Measurements from ENCODE around the gene ATRNL1.
"Not testable (repeated sequence)": the region's sequence is repeated elsewhere in the genome, so short reads cannot be mapped to it uniquely, and the experiment has no call there.

Gene ATRNL1

GRCh38 chr10:115092258-115092554 lies 959 bp upstream of the ATRNL1 start:
- DNase-seq = no peak

DNA sequence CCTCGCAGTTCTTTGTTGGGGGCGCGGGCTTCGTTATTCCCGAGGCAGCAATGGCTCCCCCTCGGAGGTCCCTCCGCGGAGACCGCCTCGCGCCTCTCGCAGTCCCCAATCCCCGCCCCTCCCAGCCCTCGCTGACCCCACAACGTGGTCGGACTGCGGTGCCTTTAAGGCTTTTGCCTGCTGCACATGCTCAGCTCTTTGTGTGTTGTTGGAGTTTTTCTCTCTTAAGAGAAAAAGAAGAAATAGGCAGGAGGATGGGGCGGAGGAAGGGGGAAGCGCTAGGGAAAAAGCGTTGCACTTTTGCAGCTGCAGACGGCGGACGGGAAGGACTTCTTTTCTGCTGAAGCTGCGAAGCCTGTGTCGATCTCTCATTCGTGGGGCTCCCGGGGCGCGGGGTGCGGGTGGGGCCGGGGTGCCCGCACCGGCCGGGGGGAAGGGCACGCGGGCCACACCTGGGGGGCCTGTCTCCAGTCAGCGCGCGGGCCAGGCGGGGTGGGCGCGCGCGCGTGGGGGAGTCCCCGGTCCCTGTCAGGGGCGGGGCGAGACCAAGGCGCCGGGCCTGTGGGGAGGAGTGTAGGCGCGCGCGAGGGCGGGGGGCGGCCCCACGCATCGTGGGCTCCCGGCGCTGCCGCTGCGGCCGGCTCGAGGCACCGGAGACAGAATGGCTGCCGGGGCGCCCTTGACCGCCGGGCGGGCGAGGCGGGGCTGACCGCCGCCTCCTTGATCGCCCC lies 445 bp upstream of the ATRNL1 start:
- DNase-seq = peak; percentile 41

DNA sequence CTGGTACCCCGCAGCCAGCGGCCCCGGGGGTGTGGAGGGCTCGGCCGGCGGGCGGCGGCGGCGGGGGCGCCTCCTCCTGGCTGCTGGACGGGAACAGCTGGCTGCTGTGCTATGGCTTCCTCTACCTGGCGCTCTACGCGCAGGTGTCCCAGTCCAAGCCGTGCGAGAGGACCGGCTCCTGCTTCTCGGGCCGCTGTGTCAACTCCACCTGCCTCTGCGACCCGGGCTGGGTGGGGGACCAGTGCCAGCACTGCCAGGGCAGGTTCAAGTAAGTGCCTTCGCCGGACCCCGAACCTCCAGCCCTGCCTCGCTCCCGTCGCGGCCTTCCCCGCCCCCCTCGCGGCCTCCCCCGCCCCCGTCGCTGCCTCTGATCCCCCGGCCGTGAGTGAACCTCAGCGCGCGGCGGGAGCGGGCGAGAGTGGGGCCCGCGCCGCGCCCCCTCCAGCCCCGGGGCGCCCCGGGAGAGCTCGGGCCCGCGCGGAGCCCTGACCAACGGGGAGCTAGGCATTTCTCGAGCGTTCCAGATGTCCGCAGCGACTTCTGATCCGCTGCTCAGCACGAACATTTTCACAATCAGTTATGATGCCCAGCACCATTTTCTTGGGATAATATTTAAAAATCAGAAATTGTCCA lies 727 bp downstream of the ATRNL1 start:
- DNase-seq = no peak

GRCh38 chr10:115094416-115095140 lies 1.4 kb downstream of the ATRNL1 start:
- DNase-seq = no peak

GRCh38 chr10:115095758-115096157 lies 2.6 kb downstream of the ATRNL1 start:
- no peak for DNase-seq

GRCh38 chr10:115103700-115104099 lies 10.5 kb downstream of the ATRNL1 start:
- no peak for DNase-seq

- not testable (repeated sequence) for DNase-seq
These were observed 12.2 kb downstream of the ATRNL1 start for GRCh38 chr10:115105411-115105810.

DNA sequence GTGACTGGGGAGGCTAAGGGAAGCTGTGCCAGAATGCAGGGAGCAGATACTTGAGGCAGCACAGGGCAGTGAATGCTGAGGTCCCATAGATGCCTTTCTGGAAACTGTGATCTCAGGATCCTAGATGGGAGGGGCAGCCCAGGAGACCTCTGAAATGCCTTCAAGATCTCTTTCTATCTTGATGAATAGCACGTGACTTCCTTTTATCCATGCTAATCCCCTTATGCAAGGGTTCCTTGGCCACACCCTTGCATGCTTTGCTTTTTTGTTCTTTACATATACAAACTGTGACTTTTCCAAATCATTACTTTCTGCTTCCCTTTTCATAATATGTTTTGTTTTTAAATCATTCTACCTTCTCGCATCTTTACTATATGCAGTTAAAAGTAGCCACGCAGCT lies 14.7 kb downstream of the ATRNL1 start:
- DNase-seq = no peak

- no peak for DNase-seq
These were observed 24.1 kb downstream of the ATRNL1 start for GRCh38 chr10:115117301-115117700.

DNA sequence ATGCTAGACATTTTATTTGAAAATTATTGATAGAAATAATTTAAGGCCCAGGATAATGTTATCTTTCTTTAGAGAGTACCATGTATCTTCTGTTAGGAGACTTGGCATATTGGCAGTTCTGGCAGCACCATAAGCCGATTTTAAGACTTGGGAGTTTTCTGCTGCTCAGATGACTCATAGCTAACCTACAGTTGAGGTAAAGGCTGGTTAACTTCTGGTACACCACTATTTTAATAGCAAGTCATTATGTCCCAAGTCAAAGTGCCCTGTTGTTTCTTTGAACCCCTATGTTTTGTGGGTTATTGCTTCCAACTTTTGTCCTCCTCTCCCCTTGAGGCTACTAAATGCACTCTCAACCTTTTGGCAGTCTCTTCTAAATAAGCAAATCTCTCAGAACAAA lies 25.2 kb downstream of the ATRNL1 start:
- no peak for DNase-seq

DNA sequence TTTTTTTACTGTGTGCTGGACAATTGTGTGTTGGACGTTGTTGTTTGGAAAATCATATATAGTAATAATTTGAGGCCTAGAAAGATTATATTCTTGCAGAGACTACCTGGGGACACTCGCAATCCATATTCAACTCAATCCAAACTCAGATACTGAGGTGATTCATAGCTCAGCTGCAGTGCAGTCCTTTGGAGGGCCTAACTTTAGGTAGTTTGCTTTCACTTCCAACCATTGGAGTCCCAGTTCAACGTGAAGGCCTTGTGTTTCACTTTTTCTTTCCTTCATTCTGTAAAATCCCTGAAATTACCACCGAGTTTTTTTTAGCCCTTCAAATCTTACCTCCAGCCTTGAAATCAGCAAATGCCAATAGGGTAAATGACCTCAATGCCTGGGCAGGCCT lies 32.3 kb downstream of the ATRNL1 start:
- no peak for DNase-seq

GRCh38 chr10:115129752-115130151 lies 36.6 kb downstream of the ATRNL1 start:
- DNase-seq = no peak

GRCh38 chr10:115136616-115137015 lies 43.5 kb downstream of the ATRNL1 start:
- no peak for DNase-seq

DNA sequence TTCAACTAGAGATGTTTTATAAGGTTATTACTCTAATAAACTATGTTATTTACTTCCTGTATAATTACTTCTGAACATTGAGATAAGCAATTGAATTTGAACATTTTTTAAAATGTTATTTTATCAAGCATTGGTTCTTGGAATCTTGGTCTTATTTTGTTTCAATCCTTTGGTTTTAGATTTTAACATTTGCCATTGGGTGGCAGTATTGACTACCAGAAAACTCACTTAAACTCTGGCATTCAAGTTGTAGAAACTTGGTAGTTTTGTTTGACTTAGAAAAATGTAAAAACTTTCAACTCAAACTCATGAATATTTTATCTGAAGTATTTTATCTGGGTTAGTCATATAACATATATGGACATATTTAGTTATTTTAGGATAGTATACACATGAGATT lies 48.1 kb downstream of the ATRNL1 start:
- DNase-seq = no peak

GRCh38 chr10:115157357-115157756 lies 64.2 kb downstream of the ATRNL1 start:
- DNase-seq = no peak

- no peak for DNase-seq
These were observed 70.0 kb downstream of the ATRNL1 start for GRCh38 chr10:115163129-115163528.

DNA sequence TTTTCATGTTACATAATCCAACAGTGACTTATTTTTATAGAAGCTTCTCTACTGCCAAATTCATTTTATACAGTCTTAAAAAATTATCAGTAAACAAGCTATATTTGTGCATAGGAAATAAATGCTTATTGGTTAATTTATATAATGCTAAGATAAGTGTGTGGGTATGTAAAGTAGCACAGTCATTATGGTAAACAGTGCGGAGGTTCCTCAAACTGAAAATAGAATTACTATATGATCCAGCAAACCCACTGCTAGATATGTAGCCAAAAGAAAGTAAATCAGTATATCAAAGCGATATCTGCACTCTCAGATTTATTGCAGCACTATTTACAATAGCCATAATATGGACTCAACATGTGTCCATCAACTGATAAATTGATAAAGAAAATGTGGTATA lies 71.1 kb downstream of the ATRNL1 start:
- DNase-seq = no peak

- DNase-seq = no peak
These were observed 74.6 kb downstream of the ATRNL1 start for GRCh38 chr10:115167751-115168150.

DNA sequence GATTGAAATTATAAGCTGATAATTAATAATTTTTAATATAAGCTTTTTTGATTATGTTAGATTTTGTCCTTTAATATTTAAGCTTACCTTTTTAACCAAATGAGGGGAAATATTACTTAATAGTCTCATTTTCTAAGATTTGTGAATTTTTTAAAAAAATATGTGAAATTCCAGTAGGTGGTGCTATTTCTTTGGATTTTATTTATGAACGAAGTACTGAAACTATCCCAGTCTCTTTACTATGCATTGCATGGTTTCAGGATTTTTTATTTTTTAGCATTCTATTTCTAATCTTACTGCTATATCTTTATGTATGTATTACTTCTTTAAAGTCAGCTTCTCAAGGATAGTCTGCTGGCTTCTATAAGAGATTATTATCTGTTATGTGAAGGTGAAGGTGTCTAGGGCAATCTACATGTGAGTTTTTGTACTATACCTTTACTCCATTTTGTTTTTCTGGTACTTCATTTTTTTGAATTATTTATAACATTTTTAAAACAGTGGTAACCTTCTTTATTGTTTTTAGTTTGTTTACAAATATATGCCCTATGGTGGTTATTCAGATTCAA lies 78.3 kb downstream of the ATRNL1 start:
- peak; percentile 5 for DNase-seq

GRCh38 chr10:115173915-115174443 lies 80.8 kb downstream of the ATRNL1 start:
- no peak for DNase-seq

- DNase-seq = not testable (repeated sequence)
These were observed 114.1 kb downstream of the ATRNL1 start for GRCh38 chr10:115207276-115207675.

DNA sequence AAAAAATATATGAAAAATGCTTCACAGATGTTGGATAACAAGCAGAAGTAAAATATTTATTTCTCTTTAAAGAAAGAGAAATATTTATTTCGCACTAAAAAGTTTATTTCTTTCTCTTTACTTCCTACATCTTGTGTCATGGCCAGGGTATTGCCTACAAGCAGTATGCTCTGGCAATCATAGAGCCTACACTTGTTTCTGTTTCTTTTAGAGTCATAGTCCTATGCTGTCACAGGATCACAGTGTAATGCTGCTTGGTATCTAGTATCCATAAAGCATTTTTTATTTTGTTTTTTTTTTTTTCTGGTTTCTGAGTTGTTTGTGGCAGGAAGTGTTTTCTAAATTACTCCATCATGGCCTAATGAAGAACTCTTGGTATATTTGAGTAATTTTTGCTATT lies 116.0 kb downstream of the ATRNL1 start:
- no peak for DNase-seq

DNA sequence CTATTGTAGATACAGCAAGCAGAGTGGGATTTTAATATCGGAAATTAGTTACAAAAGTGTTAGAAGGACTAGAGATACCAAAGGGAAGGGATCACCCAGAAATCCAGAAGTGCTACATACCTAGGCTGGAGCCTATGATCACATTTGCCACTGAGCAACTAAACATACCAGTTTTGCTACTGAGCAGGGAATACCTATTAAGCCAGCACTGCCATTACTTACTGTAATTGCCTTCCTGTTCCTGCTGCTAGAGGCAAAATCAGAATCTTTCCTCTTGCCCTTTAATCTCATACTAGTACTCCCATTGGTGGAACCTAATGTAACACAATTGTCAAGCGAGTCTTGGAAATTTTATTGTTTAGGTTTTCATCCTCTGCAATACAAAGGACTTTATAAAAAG lies 121.7 kb downstream of the ATRNL1 start:
- DNase-seq = no peak

DNA sequence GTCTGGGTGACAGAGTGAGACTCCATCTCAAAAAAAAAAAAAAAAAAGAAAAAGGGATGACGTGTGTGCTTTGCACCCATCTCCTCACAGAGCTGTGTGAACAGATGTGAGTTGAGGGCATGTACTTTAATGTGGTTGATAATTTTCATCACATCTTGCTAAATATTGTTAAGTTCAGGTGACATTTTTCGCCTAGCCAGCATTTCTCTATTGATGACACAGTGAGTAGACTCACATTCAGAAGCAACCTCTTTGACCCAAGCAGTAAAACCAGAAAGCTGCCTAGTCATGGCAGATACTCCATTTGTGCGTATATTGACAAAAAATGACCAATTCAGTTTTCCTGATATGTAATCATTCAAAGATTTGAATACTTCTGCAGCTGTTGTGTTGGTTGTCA lies 126.0 kb downstream of the ATRNL1 start:
- no peak for DNase-seq

All from NCI-H1105 (cell line).